Middle frontal gyrus (tissue), 1 donor: ENCODE results near the gene SCAMP3.
A peak's percentile ranks its signal among the peaks of the same experiment; 100 is the strongest.
"Not testable (repeated sequence)": the region's sequence is repeated elsewhere in the genome, so short reads cannot be mapped to it uniquely, and the experiment has no call there.

Source experiments
- DNase-seq: peaks from one replicate; pipeline ENCODE4 v3.0.0-alpha.2; 2015; ENCODE audit warnings: low spot score; ENCODE audit errors: extremely low spot score

SCAMP3 gene

GRCh38 chr1:155232001-155232978 lies 29.9 kb downstream of the SCAMP3 start:
- DNase-seq, result not testable (repeated sequence)

GRCh38 chr1:155231302-155231701 lies 30.9 kb downstream of the SCAMP3 start:
- not testable (repeated sequence) for DNase-seq

- DNase-seq, result no peak
Measured at GRCh38 chr1:155228096-155228427, 34.1 kb downstream of the SCAMP3 start.

GRCh38 chr1:155227261-155228095 lies 34.7 kb downstream of the SCAMP3 start:
- DNase-seq, result peak; percentile 97

GRCh38 chr1:155226910-155227260 lies 35.3 kb downstream of the SCAMP3 start:
- DNase-seq, result no peak

- DNase-seq, result peak; percentile 29
Measured at GRCh38 chr1:155226188-155226909, 35.8 kb downstream of the SCAMP3 start.

- DNase-seq, result not testable (repeated sequence)
Measured at GRCh38 chr1:155225404-155225759, 36.8 kb downstream of the SCAMP3 start.

- no peak for DNase-seq
Measured at GRCh38 chr1:155223047-155223446, 39.1 kb downstream of the SCAMP3 start.

GRCh38 chr1:155220211-155220965 lies 41.8 kb downstream of the SCAMP3 start:
- not testable (repeated sequence) for DNase-seq

GRCh38 chr1:155219592-155220031 lies 42.5 kb downstream of the SCAMP3 start:
- peak; percentile 18 for DNase-seq

- DNase-seq, result peak; percentile 83
Measured at GRCh38 chr1:155218854-155219591, 43.1 kb downstream of the SCAMP3 start.

- DNase-seq, result not testable (repeated sequence)
Measured at GRCh38 chr1:155214702-155215101, 47.5 kb downstream of the SCAMP3 start.

GRCh38 chr1:155212051-155212440 lies 50.1 kb downstream of the SCAMP3 start:
- DNase-seq, result not testable (repeated sequence)

GRCh38 chr1:155211381-155212050 lies 50.6 kb downstream of the SCAMP3 start:
- DNase-seq, result not testable (repeated sequence)

- no peak for DNase-seq
Measured at GRCh38 chr1:155210314-155211104, 51.7 kb downstream of the SCAMP3 start.

GRCh38 chr1:155209312-155209721 lies 52.8 kb downstream of the SCAMP3 start:
- no peak for DNase-seq

- DNase-seq, result peak; percentile 58
Measured at GRCh38 chr1:155208541-155209311, 53.4 kb downstream of the SCAMP3 start, which contains the start of gene MTX1. MTX1 (plus strand) TSS chr1:155208695; CDS start chr1:155208805, 110 bp downstream.
